Sciatic nerve (tissue), 1 donor: Measurements from ENCODE around the gene TTC6. TPM values are rescaled to one million over a fixed set of nuclear protein-coding genes. Genes with fewer than 3 reads are reported as not detected.

ENCODE experiments used
- total RNA-seq: library from RNA; stranded (reverse); fragmentation: NEBNext Ultra II Directional; extraction: Animal tissue kit (Norgen Biotek cat#: 25700); gene quantifications from one replicate; pipeline ENCODE4 v1.2.1, GENCODE V29; 2021
- donor health status: DM: no; HTN: no; CAD: no.

The TTC6 gene
- total RNA-seq, 1 donor from 2014 or later, result not detected

Other genes starting within 250 kb of the TTC6 start
- gene FOXA1, start 380 bp upstream of the TTC6 start, total RNA-seq, result 0.94 TPM